ENCODE data around the gene UGCG.

The UGCG gene

DNA sequence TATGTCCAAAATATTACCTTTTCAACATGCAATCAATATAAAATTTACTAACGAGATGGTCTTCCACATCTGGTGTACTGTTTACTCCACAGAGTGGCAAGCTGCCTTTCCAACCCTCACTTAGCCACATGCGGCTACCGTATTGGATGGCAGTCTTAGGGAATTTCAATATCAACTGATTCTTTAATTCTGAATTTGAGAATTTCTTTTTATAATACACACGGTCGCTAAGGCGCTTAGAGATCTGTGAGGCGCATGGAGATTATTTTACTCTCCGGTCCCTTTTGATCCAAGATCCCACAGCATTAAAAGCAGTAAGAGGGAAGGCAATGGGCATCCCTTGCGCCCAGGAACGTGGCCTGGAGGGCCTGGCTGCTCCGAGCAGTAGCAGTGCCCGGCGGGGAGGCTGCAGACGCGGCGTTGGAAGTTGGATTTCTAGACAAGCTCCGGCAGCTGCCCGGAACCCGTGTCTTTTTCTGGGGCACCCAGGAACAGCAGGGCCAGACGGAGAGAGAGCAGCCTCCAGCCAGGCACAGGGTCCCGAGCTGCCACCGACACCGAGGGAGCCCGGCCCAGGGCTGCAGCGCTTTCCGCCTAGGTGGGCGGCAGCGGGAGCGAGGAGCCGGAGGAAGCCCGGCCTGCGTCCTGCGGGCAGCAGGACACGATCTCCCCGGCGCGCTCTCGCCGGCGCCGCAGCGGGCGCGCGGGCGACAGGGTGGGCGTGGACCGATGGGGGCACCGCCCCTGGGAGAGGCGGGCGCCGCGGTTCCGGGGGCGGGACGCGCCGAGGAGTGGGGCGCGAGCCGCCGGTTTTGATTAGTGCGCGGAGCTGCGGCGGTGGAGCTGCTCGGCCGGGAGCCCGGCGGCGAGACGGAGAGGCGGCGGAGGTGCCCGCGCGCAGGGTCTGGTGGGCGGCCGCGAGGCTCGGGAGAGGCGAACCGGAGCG is at the start of gene UGCG:
UGCG (plus strand) TSS at position 819 of the 946 bp plus-strand sequence. CDS start 402 bp downstream, outside the sequence.
- TF ChIP-seq, protein P1, sequence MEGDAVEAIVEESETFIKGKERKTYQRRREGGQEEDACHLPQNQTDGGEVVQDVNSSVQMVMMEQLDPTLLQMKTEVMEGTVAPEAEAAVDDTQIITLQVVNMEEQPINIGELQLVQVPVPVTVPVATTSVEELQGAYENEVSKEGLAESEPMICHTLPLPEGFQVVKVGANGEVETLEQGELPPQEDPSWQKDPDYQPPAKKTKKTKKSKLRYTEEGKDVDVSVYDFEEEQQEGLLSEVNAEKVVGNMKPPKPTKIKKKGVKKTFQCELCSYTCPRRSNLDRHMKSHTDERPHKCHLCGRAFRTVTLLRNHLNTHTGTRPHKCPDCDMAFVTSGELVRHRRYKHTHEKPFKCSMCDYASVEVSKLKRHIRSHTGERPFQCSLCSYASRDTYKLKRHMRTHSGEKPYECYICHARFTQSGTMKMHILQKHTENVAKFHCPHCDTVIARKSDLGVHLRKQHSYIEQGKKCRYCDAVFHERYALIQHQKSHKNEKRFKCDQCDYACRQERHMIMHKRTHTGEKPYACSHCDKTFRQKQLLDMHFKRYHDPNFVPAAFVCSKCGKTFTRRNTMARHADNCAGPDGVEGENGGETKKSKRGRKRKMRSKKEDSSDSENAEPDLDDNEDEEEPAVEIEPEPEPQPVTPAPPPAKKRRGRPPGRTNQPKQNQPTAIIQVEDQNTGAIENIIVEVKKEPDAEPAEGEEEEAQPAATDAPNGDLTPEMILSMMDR (IDR thresholded peaks at IDR 0.05; ENCODE audit: insufficient read depth, low read depth, low read length, missing control alignments), result no peak
- peak; percentile 93 for DNase-seq (ENCODE audit: low read depth)
- peak within 1 kb of the TSS; percentile 90 for H3K4me3 ChIP-seq (ENCODE audit: low read length)

DNA sequence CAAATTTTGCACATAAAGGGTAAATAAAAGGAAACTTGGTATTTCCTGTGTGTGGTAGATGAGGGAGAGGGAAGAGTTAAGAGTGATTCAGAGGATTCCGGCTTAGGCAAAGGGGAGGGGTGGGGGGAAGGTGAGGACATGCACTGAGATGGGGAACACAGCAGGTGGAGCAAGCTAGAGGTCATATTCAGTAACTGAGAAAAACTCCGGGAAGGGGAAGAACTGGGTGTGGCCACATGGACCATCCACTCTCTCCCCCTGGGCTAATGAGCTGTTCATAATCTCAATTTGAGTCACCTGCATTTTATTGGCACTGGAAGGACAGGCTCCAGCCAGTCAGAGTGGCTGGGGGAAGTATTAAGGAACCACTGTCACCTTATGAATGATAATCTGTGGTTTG is 45.1 kb upstream of the UGCG start:
- H3K4me3 ChIP-seq (ENCODE audit: low read length), result no peak overlapping the region
- TF ChIP-seq, protein P1 (IDR thresholded peaks at IDR 0.05; ENCODE audit: insufficient read depth, low read depth, low read length, missing control alignments), result no peak
- peak; percentile 96 for DNase-seq (ENCODE audit: low read depth)

DNA sequence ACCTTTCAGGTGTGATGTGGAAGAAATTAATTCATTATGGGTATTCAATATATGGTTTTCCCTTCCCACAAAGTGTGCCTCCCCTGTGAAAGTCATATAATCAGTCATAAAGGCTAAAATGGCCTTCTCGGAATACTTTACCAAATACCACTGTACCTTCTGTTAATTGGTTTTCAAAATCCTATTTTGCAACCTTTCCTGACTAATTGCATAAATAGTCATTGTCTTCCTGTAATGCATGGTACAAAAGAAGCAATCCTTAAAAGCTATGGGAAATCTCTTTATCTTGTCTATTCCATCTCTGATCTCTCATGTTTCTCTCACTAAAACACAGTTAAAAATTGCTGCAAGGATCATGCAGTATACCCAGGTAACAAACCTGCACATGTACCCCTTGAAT is 44.3 kb upstream of the UGCG start:
- H3K4me3 ChIP-seq (ENCODE audit: low read length), result no peak overlapping the region
- DNase-seq (ENCODE audit: low read depth), result peak; percentile 62
- TF ChIP-seq, protein P1 (IDR thresholded peaks at IDR 0.05; ENCODE audit: insufficient read depth, low read depth, low read length, missing control alignments), result no peak

DNA sequence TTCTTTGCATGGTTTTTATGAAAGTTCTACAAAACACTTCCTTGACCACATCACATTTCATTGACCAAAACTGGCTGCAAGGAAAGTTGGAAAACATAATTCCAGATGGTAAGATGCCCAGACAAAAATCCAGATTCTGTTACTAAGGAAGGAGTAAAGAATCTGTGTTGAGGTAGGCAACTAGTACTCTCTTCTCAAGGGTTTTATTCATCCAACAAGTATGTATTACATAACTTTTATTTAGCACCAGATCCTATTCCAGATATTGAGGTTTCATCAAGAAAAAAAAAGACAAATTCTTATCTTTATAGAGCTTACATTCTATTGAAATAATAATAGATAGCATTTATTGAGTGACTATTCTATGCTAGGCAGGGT is 43.2 kb upstream of the UGCG start:
- no peak for DNase-seq (ENCODE audit: low read depth)
- TF ChIP-seq, protein P1 (IDR thresholded peaks at IDR 0.05; ENCODE audit: insufficient read depth, low read depth, low read length, missing control alignments), result no peak
- no peak overlapping the region for H3K4me3 ChIP-seq (ENCODE audit: low read length)

DNA sequence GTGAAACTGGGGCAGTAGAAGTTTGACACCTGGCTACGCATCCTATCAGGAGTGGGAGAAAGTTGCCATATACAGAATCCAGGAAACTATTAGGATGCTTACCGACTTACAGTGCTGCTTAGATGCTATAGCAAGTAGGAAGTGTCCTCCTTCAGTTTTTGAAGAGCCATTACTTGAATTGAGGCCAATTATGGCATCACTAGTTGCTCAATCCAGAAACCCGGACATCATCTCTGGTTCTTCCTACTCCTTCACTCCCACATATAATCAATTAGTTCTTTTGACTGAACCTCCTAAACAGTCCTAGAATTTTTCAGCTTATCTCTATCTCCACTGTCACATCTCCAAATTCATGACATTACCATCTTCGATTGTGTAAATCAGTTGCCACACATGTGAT is 41.8 kb upstream of the UGCG start:
- peak; percentile 53 for DNase-seq (ENCODE audit: low read depth)
- TF ChIP-seq, protein P1 (IDR thresholded peaks at IDR 0.05; ENCODE audit: insufficient read depth, low read depth, low read length, missing control alignments), result no peak
- H3K4me3 ChIP-seq (ENCODE audit: low read length), result no peak overlapping the region

DNA sequence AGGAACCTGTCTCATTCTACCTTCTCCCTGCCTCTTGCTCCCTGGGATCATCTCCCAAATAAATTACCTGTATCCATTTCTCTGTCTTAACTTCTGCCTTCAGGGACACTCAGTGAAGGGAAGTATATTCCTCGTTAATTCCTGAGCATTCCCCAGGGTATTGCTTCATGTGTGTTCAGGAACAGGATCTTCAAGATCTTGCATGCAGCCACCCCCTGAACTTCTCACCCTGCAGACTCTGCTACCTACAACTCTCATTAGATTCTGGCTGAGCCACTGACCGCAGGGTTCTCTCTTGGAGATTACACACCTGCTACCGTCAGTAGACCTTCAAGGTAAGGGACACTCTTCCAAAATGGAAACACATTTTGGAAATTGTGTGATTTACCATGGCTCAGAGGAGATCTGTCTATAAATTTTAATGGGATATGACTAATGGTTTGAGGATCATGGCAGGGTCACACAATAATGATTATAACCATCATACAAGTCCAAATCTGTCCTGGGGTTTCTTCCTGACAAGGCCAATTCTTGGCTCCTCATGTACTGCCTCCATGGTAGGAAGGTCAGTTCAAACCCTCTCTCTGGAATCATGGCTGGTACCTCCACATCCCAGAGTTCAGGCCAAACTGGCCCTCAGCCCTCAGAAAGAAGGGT is 38.9 kb upstream of the UGCG start:
- TF ChIP-seq, protein P1 (IDR thresholded peaks at IDR 0.05; ENCODE audit: insufficient read depth, low read depth, low read length, missing control alignments), result no peak
- no peak overlapping the region for H3K4me3 ChIP-seq (ENCODE audit: low read length)
- DNase-seq (ENCODE audit: low read depth), result peak; percentile 89
